Mesothelial cell of epicardium (in vitro differentiated cells): ENCODE data around the gene IFIT5. TPM values are rescaled to one million over a fixed set of nuclear protein-coding genes. Genes with fewer than 3 reads are reported as not detected.

Experiments
- DNase-seq, 2 experiments: peaks; one replicate each; pipeline ENCODE4 v3.0.0; 2021; ENCODE audit warnings: low spot score in 2 of 2; ENCODE audit not compliant: unreplicated experiment in 2 of 2
- H3K27ac Mint-ChIP-seq: 2 replicates; pipeline ENCODE4 v1.8.0; 2021; ENCODE audit warnings: mixed read lengths
- H3K27me3 Mint-ChIP-seq: 2 replicates; pipeline ENCODE4 v1.8.0; 2021; ENCODE audit warnings: low read depth, mixed read lengths
- H3K36me3 Mint-ChIP-seq: 2 replicates; pipeline ENCODE4 v1.8.0; 2021; ENCODE audit warnings: mixed read lengths
- H3K4me1 Mint-ChIP-seq: 2 replicates; pipeline ENCODE4 v1.8.0; 2021; ENCODE audit warnings: mixed read lengths
- H3K4me3 Mint-ChIP-seq: 2 replicates; pipeline ENCODE4 v1.8.0; 2021; ENCODE audit warnings: mild to moderate bottlenecking, moderate library complexity, mixed read lengths
- H3K9me3 Mint-ChIP-seq: 2 replicates; pipeline ENCODE4 v1.8.0; 2021; ENCODE audit warnings: mixed read lengths
- total RNA-seq: library from RNA; stranded (reverse); gene quantifications from 3 replicates; pipeline ENCODE4 v1.2.1, GENCODE V29; 2021
- TF ChIP-seq, protein P1 (sequence below): fragments of 200-600 bp; sonication (generic); IDR thresholded peaks from one replicate; pipeline ENCODE4 v1.5.0; 2021; ENCODE audit warnings: antibody characterized with exemption; ENCODE audit not compliant: unreplicated experiment

Gene IFIT5
- total RNA-seq, 1 donor from 2014 or later = 20.5 TPM

DNA sequence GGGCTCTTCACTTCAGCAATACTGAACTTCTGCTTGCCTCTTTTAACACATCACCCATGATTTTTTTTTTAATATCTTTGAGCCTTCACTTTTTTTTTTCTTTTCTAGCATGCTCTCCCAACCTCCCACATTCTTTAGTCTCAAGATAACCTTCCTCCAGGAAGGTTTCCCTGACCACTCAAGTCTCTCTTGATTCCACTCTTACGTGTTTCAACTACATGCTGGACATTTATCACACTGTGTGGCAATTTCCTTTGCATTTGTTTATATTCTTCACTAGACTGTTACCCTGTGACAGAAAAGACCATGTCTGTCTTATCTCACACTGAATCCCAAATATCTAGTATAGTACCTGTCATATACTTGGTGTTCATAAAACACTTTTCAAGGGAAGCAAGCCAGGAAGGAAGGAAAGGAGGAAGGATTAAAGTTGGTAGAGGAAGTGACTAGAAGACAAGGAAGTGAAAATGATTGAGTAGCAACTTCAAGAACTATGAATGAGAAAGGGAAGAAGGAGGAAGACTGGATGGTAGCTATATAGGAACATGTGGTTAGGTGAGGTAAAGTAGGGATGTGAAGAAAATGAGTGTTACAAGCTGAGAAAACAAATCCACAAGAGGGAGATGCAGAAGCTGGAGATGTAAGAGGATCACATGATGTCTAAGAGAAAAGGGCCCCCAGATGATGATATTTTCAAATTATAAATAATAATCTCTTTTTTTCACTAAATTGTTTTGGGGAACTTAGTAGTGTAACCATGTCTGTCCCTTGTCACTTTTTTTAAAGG, 40.4 kb downstream of the IFIT5 start:
- H3K36me3 Mint-ChIP-seq = peaks cover 2% of the 10 kb centered on the region
- no peak overlapping the region for H3K4me3 Mint-ChIP-seq
- H3K27me3 Mint-ChIP-seq = no peaks in the 10 kb centered on the region
- DNase-seq = no peak
- H3K27ac Mint-ChIP-seq = no peak overlapping the region
- H3K4me1 Mint-ChIP-seq = peaks cover 18% of the 10 kb centered on the region
- TF ChIP-seq, protein P1, sequence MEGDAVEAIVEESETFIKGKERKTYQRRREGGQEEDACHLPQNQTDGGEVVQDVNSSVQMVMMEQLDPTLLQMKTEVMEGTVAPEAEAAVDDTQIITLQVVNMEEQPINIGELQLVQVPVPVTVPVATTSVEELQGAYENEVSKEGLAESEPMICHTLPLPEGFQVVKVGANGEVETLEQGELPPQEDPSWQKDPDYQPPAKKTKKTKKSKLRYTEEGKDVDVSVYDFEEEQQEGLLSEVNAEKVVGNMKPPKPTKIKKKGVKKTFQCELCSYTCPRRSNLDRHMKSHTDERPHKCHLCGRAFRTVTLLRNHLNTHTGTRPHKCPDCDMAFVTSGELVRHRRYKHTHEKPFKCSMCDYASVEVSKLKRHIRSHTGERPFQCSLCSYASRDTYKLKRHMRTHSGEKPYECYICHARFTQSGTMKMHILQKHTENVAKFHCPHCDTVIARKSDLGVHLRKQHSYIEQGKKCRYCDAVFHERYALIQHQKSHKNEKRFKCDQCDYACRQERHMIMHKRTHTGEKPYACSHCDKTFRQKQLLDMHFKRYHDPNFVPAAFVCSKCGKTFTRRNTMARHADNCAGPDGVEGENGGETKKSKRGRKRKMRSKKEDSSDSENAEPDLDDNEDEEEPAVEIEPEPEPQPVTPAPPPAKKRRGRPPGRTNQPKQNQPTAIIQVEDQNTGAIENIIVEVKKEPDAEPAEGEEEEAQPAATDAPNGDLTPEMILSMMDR = no peak
- no peaks in the 10 kb centered on the region for H3K9me3 Mint-ChIP-seq

DNA sequence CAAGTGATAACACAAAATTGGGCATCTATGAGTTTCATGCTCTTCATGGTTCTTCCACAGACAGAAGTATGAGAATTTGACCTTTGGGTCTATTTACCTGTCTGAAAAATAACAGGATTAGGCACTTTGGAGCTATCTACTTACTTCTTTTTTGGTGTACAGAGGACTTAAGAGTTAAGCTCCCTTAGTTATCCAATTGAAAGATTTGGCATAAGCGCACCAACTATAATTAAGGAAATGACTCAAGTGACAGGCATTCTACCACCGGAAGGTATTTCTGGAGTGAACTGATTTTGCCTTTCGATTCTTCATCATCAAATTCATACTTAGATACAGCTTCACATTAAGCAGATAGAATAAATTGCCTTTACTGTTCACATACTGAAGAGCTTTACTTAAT, 43.9 kb downstream of the IFIT5 start:
- H3K4me1 Mint-ChIP-seq = peaks cover 18% of the 10 kb centered on the region
- DNase-seq = no peak
- no peaks in the 10 kb centered on the region for H3K9me3 Mint-ChIP-seq
- H3K27me3 Mint-ChIP-seq = no peaks in the 10 kb centered on the region
- no peak overlapping the region for H3K4me3 Mint-ChIP-seq
- peaks cover 1% of the 10 kb centered on the region for H3K36me3 Mint-ChIP-seq
- TF ChIP-seq, protein P1 = no peak
- H3K27ac Mint-ChIP-seq = peak overlapping the region; percentile 7

DNA sequence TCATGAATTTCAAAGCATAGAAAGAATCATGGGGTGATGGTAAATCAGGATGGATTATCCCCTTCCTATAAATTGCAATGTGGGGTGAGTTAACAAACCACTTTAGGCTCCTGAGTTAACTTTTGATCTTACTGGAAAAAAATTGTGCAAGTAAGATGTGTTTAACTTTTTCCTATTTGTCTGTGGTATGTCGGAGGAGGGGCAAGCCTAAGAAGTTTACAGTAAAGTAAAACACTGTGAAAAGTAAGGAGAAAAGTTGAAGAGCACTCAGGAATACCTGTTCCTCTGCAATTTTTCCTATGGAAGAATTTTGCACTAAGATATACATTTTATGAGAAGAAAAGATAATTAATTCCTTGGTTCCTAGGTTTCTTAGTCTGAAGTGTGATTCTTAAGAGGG, 44.4 kb downstream of the IFIT5 start:
- Mint-ChIP-seq H3K36me3 (peaks cover 1% of the 10 kb centered on the region), H3K27ac (peak overlapping the region; percentile 7), H3K4me3 (no peak overlapping the region), H3K27me3 (no peaks in the 10 kb centered on the region), H3K9me3 (no peaks in the 10 kb centered on the region), H3K4me1 (peaks cover 19% of the 10 kb centered on the region)
- TF ChIP-seq, protein P1 = no peak
- DNase-seq = no peak

DNA sequence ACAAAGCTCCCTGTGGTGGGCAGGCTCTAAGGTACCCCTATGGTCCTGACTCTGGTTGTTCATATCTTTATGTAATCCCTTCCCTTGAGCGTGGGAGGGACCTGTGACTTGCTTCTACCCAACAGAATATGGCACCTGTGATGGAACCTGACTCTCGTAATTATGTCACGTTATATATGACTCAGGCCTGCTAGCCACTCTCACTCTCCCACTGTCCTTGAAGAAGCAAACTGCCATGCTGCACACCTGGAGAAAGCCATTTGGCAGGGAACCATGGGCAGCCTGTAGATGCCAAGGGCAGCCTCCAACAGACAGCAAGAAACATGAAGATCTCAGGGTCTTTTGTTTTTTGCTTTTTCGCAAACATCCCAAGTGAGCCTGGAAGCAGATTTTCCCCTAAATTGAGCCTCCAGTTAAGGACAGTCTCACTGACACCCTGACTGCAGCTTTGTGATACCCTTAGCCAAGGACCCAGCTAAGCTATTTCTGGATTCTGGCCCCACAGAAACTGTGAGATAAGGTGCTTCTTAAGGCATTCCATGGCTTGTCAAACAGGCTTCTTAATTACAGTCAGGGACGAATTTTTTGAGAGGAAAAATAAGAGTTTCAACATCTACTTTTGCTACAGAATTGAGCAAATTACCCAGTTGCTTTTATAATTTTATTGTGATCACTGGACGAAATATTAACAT, 49.6 kb downstream of the IFIT5 start:
- H3K27ac Mint-ChIP-seq = peak overlapping the region; percentile 10
- H3K9me3 Mint-ChIP-seq = no peaks in the 10 kb centered on the region
- no peaks in the 10 kb centered on the region for H3K36me3 Mint-ChIP-seq
- no peak overlapping the region for H3K4me3 Mint-ChIP-seq
- TF ChIP-seq, protein P1 = no peak
- no peak for DNase-seq
- no peaks in the 10 kb centered on the region for H3K27me3 Mint-ChIP-seq
- peaks cover 24% of the 10 kb centered on the region for H3K4me1 Mint-ChIP-seq

DNA sequence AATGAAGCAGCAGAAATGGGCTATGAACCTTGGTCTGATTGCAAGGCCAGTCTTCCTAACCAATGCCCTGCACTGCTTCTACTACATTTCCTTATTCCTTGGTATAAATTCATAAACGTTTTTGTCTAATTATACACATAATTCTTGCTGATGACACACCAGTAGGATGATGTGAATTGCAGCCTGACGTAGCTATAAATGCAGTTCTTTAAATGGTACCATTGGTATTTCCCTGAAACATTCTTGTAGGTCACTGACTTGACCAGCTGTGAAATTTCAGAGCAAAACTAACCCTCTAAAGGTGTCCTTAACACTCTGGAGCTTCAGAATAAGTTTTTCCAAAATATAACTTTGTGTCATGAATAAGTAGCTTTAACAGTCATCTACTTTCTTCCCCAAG, 50.8 kb downstream of the IFIT5 start:
- H3K27ac Mint-ChIP-seq = no peak overlapping the region
- H3K4me3 Mint-ChIP-seq = no peak overlapping the region
- no peak for DNase-seq
- no peaks in the 10 kb centered on the region for H3K9me3 Mint-ChIP-seq
- no peaks in the 10 kb centered on the region for H3K27me3 Mint-ChIP-seq
- peaks cover 21% of the 10 kb centered on the region for H3K4me1 Mint-ChIP-seq
- H3K36me3 Mint-ChIP-seq = no peaks in the 10 kb centered on the region
- TF ChIP-seq, protein P1 = no peak
